ENCODE measurements around the gene SGSM1. TPM values are rescaled to one million over a fixed set of nuclear protein-coding genes. Genes with fewer than 3 reads are reported as not detected.

Gene SGSM1
- total RNA-seq, 2 donors from 2014 or later: 3.6 to 4.6 TPM

GRCh38 chr22:24926849-24927579 is 121.0 kb downstream of the SGSM1 start:
- intact Hi-C loops (cut with DNase I): no loop called here
- WGBS, 2 donors: 88% methylated on average over 1 of the region's 1 CpG; no CpG with 5 or more reads in 1 of the 2 donors
- Histone ChIP-seq H3K27me3 (no peaks in the 10 kb centered on the region), H3K36me3 (replicated peaks in 1 of 2; ENCODE audit: insufficient read depth in 1 of 2, low read depth in 2 of 2) (no peaks in the 10 kb centered on the region), H3K27ac (no peak overlapping the region), H3K4me3 (no peak overlapping the region), H3K9me3 (no peaks in the 10 kb centered on the region), H3K4me1 (no peaks in the 10 kb centered on the region)
- no peak for DNase-seq
- ATAC-seq: no peak
- no peak for TF ChIP-seq POLR2A (IDR thresholded peaks at IDR 0.05)
- TF ChIP-seq CTCF (IDR thresholded peaks at IDR 0.05): no peak

GRCh38 chr22:24928322-24928721 is 122.3 kb downstream of the SGSM1 start:
- no peak for TF ChIP-seq POLR2A (IDR thresholded peaks at IDR 0.05)
- no peak for TF ChIP-seq CTCF (IDR thresholded peaks at IDR 0.05)
- Histone ChIP-seq H3K4me1 (no peaks in the 10 kb centered on the region), H3K9me3 (no peaks in the 10 kb centered on the region), H3K27ac (no peak overlapping the region), H3K36me3 (replicated peaks in 1 of 2; ENCODE audit: insufficient read depth in 1 of 2, low read depth in 2 of 2) (no peaks in the 10 kb centered on the region), H3K4me3 (no peak overlapping the region), H3K27me3 (no peaks in the 10 kb centered on the region)
- DNase-seq (no peak), ATAC-seq (no peak)
- intact Hi-C loops (cut with DNase I): no loop called here
- WGBS, 2 donors: 81 to 90% methylated on average over 5 to 7 of the region's 7 CpGs

- Histone ChIP-seq H3K27me3 (no peaks in the 10 kb centered on the region), H3K9me3 (no peaks in the 10 kb centered on the region), H3K4me1 (no peaks in the 10 kb centered on the region), H3K27ac (no peak overlapping the region), H3K4me3 (no peak overlapping the region), H3K36me3 (replicated peaks in 1 of 2; ENCODE audit: insufficient read depth in 1 of 2, low read depth in 2 of 2) (no peaks in the 10 kb centered on the region)
- no peak for DNase-seq
- TF ChIP-seq CTCF (IDR thresholded peaks at IDR 0.05) (no peak), POLR2A (IDR thresholded peaks at IDR 0.05) (no peak)
- ATAC-seq: no peak
- WGBS, 2 donors: 77 to 84% methylated on average over 3 of the region's 3 CpGs
- intact Hi-C loops (cut with DNase I): no loop called here
These were observed 124.7 kb downstream of the SGSM1 start for GRCh38 chr22:24930678-24931077.

GRCh38 chr22:24935771-24936483 is 129.9 kb downstream of the SGSM1 start:
- H3K4me3 ChIP-seq: no peak overlapping the region
- DNase-seq: no peak
- TF ChIP-seq POLR2A (IDR thresholded peaks at IDR 0.05) (no peak), CTCF (IDR thresholded peaks at IDR 0.05) (no peak)
- peaks cover 11% of the 10 kb centered on the region for H3K4me1 ChIP-seq
- intact Hi-C loops (cut with DNase I): loop anchor here (5.0 kb wide), 1 partner anchor 111 kb away; no protein-coding TSS in a partner anchor
- no peak overlapping the region for H3K27ac ChIP-seq
- ATAC-seq: no peak
- no peaks in the 10 kb centered on the region for H3K9me3 ChIP-seq
- H3K36me3 ChIP-seq (replicated peaks in 1 of 2; ENCODE audit: insufficient read depth in 1 of 2, low read depth in 2 of 2): no peaks in the 10 kb centered on the region
- no peaks in the 10 kb centered on the region for H3K27me3 ChIP-seq
